SHP77 treated with DMSO at 0.1 percent for 48 hours (cell line): ENCODE results near the gene USHBP1.
A peak's percentile ranks its signal among the peaks of the same experiment; 100 is the strongest.

Experiments
- DNase-seq: peaks from one replicate; lab custom pipeline; 2025; lab: John Stamatoyannopoulos, UW

USHBP1 gene

GRCh38 chr19:17262557-17262956 lies 2.0 kb downstream of the USHBP1 start:
- no peak for DNase-seq

GRCh38 chr19:17260842-17261325 lies 3.7 kb downstream of the USHBP1 start:
- DNase-seq = peak; percentile 62

GRCh38 chr19:17259934-17260333 lies 4.6 kb downstream of the USHBP1 start:
- DNase-seq = no peak

GRCh38 chr19:17259118-17259780 lies 5.3 kb downstream of the USHBP1 start:
- DNase-seq = no peak

- no peak for DNase-seq
Observed at GRCh38 chr19:17256130-17256529, 8.4 kb downstream of the USHBP1 start.

GRCh38 chr19:17255150-17255621 lies 9.4 kb downstream of the USHBP1 start:
- no peak for DNase-seq

- no peak for DNase-seq
Observed at GRCh38 chr19:17254636-17255035, 9.9 kb downstream of the USHBP1 start.

GRCh38 chr19:17249887-17250548 lies 14.5 kb downstream of the USHBP1 start:
- DNase-seq = no peak

- no peak for DNase-seq
Observed at GRCh38 chr19:17248011-17248776, 16.4 kb downstream of the USHBP1 start.

GRCh38 chr19:17246681-17247425 lies 17.7 kb downstream of the USHBP1 start:
- peak; percentile 18 for DNase-seq

- no peak for DNase-seq
Observed at GRCh38 chr19:17245535-17245984, 19.0 kb downstream of the USHBP1 start, which contains the start of gene NR2F6. Gene NR2F6, minus strand, starts transcription at chr19:17245919. Its CDS starts 699 bp downstream, at chr19:17245220.

GRCh38 chr19:17244618-17245534 lies 19.7 kb downstream of the USHBP1 start:
- no peak for DNase-seq

GRCh38 chr19:17243830-17244617 lies 20.5 kb downstream of the USHBP1 start:
- DNase-seq = no peak

- no peak for DNase-seq
Observed at GRCh38 chr19:17243211-17243829, 21.2 kb downstream of the USHBP1 start.

- no peak for DNase-seq
Observed at GRCh38 chr19:17242431-17243208, 21.9 kb downstream of the USHBP1 start.

- no peak for DNase-seq
Observed at GRCh38 chr19:17240826-17241399, 23.6 kb downstream of the USHBP1 start.

- DNase-seq = no peak
Observed at GRCh38 chr19:17240062-17240752, 24.3 kb downstream of the USHBP1 start.
